BE2C (cell line): ENCODE data around the gene DYNLRB1.

Experiments
- DNase-seq: peaks from one replicate; pipeline ENCODE4 v3.0.0-alpha.2; 2020
- H3K27me3 ChIP-seq: fragments of 250-450 bp; sonication (Bioruptor Pico); 2 replicates; pipeline ENCODE4 v1.5.1; 2020; ENCODE audit warnings: mild to moderate bottlenecking
- H3K36me3 ChIP-seq: fragments of 250-450 bp; sonication (Bioruptor Pico); 2 replicates; pipeline ENCODE4 v1.5.1; 2020; ENCODE audit warnings: mild to moderate bottlenecking
- H3K4me1 ChIP-seq: fragments of 250-450 bp; sonication (Bioruptor Pico); 2 replicates; pipeline ENCODE4 v1.5.1; 2020
- H3K4me3 ChIP-seq: 2 replicates; pipeline ENCODE4 v1.5.1; 2011; ENCODE audit warnings: low read depth, low read length
- H3K9me3 ChIP-seq: fragments of 250-450 bp; sonication (Bioruptor Pico); 2 replicates; pipeline ENCODE4 v1.5.1; 2020
- CTCF ChIP-seq: IDR thresholded peaks from 2 replicates; pipeline ENCODE4 v1.5.1; 2012; ENCODE audit warnings: mild to moderate bottlenecking, low read depth, low read length

Gene DYNLRB1

GRCh38 chr20:34529742-34530141, 13.5 kb downstream of the DYNLRB1 start:
- Histone ChIP-seq H3K4me1 (peaks cover 4% of the 10 kb centered on the region; the same call in 1 of the 2 replicates), H3K36me3 (peaks cover 73% of the 10 kb centered on the region), H3K4me3 (no peak overlapping the region), H3K9me3 (no peaks in the 10 kb centered on the region), H3K27me3 (no peaks in the 10 kb centered on the region)
- DNase-seq: no peak
- TF ChIP-seq CTCF: no peak

- DNase-seq: no peak
- peaks cover 4% of the 10 kb centered on the region; the same call in 1 of the 2 replicates for H3K4me1 ChIP-seq
- peaks cover 79% of the 10 kb centered on the region for H3K36me3 ChIP-seq
- H3K4me3 ChIP-seq: no peak overlapping the region
- no peak for TF ChIP-seq CTCF
- H3K9me3 ChIP-seq: no peaks in the 10 kb centered on the region
- H3K27me3 ChIP-seq: no peaks in the 10 kb centered on the region
Measured at GRCh38 chr20:34530342-34530741, 14.1 kb downstream of the DYNLRB1 start.

GRCh38 chr20:34531608-34532265, 15.5 kb downstream of the DYNLRB1 start:
- no peaks in the 10 kb centered on the region for H3K9me3 ChIP-seq
- no peak for DNase-seq
- H3K4me1 ChIP-seq: no peaks in the 10 kb centered on the region
- H3K36me3 ChIP-seq: peaks cover 85% of the 10 kb centered on the region
- H3K4me3 ChIP-seq: no peak overlapping the region
- TF ChIP-seq CTCF: no peak
- no peaks in the 10 kb centered on the region for H3K27me3 ChIP-seq

- no peaks in the 10 kb centered on the region for H3K4me1 ChIP-seq
Measured at GRCh38 chr20:34532320-34532719, 16.1 kb downstream of the DYNLRB1 start.

GRCh38 chr20:34532756-34533155, 16.5 kb downstream of the DYNLRB1 start:
- Histone ChIP-seq H3K27me3 (no peaks in the 10 kb centered on the region), H3K36me3 (peaks cover 82% of the 10 kb centered on the region), H3K4me3 (no peak overlapping the region), H3K4me1 (no peaks in the 10 kb centered on the region), H3K9me3 (no peaks in the 10 kb centered on the region)
- no peak for TF ChIP-seq CTCF
- DNase-seq: no peak

More at GRCh38 chr20:34532320-34532719, 16.1 kb downstream of the DYNLRB1 start:
- Histone ChIP-seq H3K4me3 (no peak overlapping the region), H3K9me3 (no peaks in the 10 kb centered on the region), H3K27me3 (no peaks in the 10 kb centered on the region), H3K36me3 (peaks cover 85% of the 10 kb centered on the region)
- TF ChIP-seq CTCF: no peak
- no peak for DNase-seq

GRCh38 chr20:34534391-34535165, 18.4 kb downstream of the DYNLRB1 start:
- H3K27me3 ChIP-seq: no peaks in the 10 kb centered on the region
- no peak overlapping the region for H3K4me3 ChIP-seq
- H3K9me3 ChIP-seq: no peaks in the 10 kb centered on the region
- TF ChIP-seq CTCF: no peak
- no peaks in the 10 kb centered on the region for H3K4me1 ChIP-seq
- peaks cover 81% of the 10 kb centered on the region for H3K36me3 ChIP-seq
- no peak for DNase-seq
